PC-9 (cell line): ENCODE data around the gene SLC22A23.

Experiments
- CTCF ChIP-seq: fragments of 200-600 bp; sonication (generic); conservative IDR thresholded peaks from 2 replicates; pipeline ENCODE4 v1.6.1; 2017; ENCODE audit warnings: mixed run types, antibody characterized with exemption, mild to moderate bottlenecking, moderate library complexity
- EZH2 ChIP-seq: fragments of 200-600 bp; sonication (generic); IDR thresholded peaks from 2 replicates; pipeline ENCODE4 v1.8.0; 2017; ENCODE audit warnings: antibody characterized with exemption, low read depth

GRCh38 chr6:3388786-3389185, 68.1 kb downstream of the SLC22A23 start:
- TF ChIP-seq CTCF (no peak), EZH2 (no peak)
